ENCODE measurements around the gene SYT2.
"Not testable (repeated sequence)": the region's sequence is repeated elsewhere in the genome, so short reads cannot be mapped to it uniquely, and the experiment has no call there.

SYT2 gene

GRCh38 chr1:202627036-202627435, 83.2 kb downstream of the SYT2 start:
- not testable (repeated sequence) for H3K27me3 ChIP-seq (replicated peaks; ENCODE audit: control insufficient read depth, insufficient read depth, low read length, poor library complexity, severe bottlenecking); H3K27ac ChIP-seq (ENCODE audit: insufficient read depth, low read length, poor library complexity, severe bottlenecking); H3K9me3 ChIP-seq (ENCODE audit: control insufficient read depth, low read length); H3K4me3 ChIP-seq (ENCODE audit: insufficient read depth, low read depth, low read length, poor library complexity, severe bottlenecking); DNase-seq; H3K36me3 ChIP-seq (ENCODE audit: control insufficient read depth, insufficient read depth, low read length)
- H3K4me1 ChIP-seq (ENCODE audit: control insufficient read depth, insufficient read depth, low read length, poor library complexity, severe bottlenecking): peaks cover 42% of the 10 kb centered on the region

GRCh38 chr1:202625416-202626360, 84.6 kb downstream of the SYT2 start:
- no peaks in the 10 kb centered on the region for H3K36me3 ChIP-seq (ENCODE audit: control insufficient read depth, insufficient read depth, low read length)
- H3K27me3 ChIP-seq (replicated peaks; ENCODE audit: control insufficient read depth, insufficient read depth, low read length, poor library complexity, severe bottlenecking): no peaks in the 10 kb centered on the region
- H3K4me3 ChIP-seq (ENCODE audit: insufficient read depth, low read depth, low read length, poor library complexity, severe bottlenecking): no peak overlapping the region
- peaks cover 42% of the 10 kb centered on the region for H3K4me1 ChIP-seq (ENCODE audit: control insufficient read depth, insufficient read depth, low read length, poor library complexity, severe bottlenecking)
- peak in 2 of 3 donors; percentile 7 to 21 for DNase-seq
- no peak overlapping the region for H3K27ac ChIP-seq (ENCODE audit: insufficient read depth, low read length, poor library complexity, severe bottlenecking)
- H3K9me3 ChIP-seq (ENCODE audit: control insufficient read depth, low read length): no peaks in the 10 kb centered on the region

GRCh38 chr1:202624781-202625108, 85.5 kb downstream of the SYT2 start:
- DNase-seq: no peak
- H3K4me3 ChIP-seq (ENCODE audit: insufficient read depth, low read depth, low read length, poor library complexity, severe bottlenecking): no peak overlapping the region
- H3K27me3 ChIP-seq (replicated peaks; ENCODE audit: control insufficient read depth, insufficient read depth, low read length, poor library complexity, severe bottlenecking): no peaks in the 10 kb centered on the region
- H3K4me1 ChIP-seq (ENCODE audit: control insufficient read depth, insufficient read depth, low read length, poor library complexity, severe bottlenecking): peaks cover 37% of the 10 kb centered on the region
- H3K9me3 ChIP-seq (ENCODE audit: control insufficient read depth, low read length): no peaks in the 10 kb centered on the region
- no peaks in the 10 kb centered on the region for H3K36me3 ChIP-seq (ENCODE audit: control insufficient read depth, insufficient read depth, low read length)
- H3K27ac ChIP-seq (ENCODE audit: insufficient read depth, low read length, poor library complexity, severe bottlenecking): no peak overlapping the region

GRCh38 chr1:202624088-202624780, 86.0 kb downstream of the SYT2 start:
- no peaks in the 10 kb centered on the region for H3K36me3 ChIP-seq (ENCODE audit: control insufficient read depth, insufficient read depth, low read length)
- no peak for DNase-seq
- H3K4me1 ChIP-seq (ENCODE audit: control insufficient read depth, insufficient read depth, low read length, poor library complexity, severe bottlenecking): peaks cover 33% of the 10 kb centered on the region
- no peaks in the 10 kb centered on the region for H3K27me3 ChIP-seq (replicated peaks; ENCODE audit: control insufficient read depth, insufficient read depth, low read length, poor library complexity, severe bottlenecking)
- H3K27ac ChIP-seq (ENCODE audit: insufficient read depth, low read length, poor library complexity, severe bottlenecking): no peak overlapping the region
- H3K9me3 ChIP-seq (ENCODE audit: control insufficient read depth, low read length): no peaks in the 10 kb centered on the region
- H3K4me3 ChIP-seq (ENCODE audit: insufficient read depth, low read depth, low read length, poor library complexity, severe bottlenecking): no peak overlapping the region

GRCh38 chr1:202623476-202623875, 86.8 kb downstream of the SYT2 start:
- not testable (repeated sequence) for DNase-seq; H3K36me3 ChIP-seq (ENCODE audit: control insufficient read depth, insufficient read depth, low read length); H3K4me3 ChIP-seq (ENCODE audit: insufficient read depth, low read depth, low read length, poor library complexity, severe bottlenecking); H3K9me3 ChIP-seq (ENCODE audit: control insufficient read depth, low read length); H3K27ac ChIP-seq (ENCODE audit: insufficient read depth, low read length, poor library complexity, severe bottlenecking); H3K27me3 ChIP-seq (replicated peaks; ENCODE audit: control insufficient read depth, insufficient read depth, low read length, poor library complexity, severe bottlenecking)
- peaks cover 25% of the 10 kb centered on the region for H3K4me1 ChIP-seq (ENCODE audit: control insufficient read depth, insufficient read depth, low read length, poor library complexity, severe bottlenecking)

- DNase-seq: no peak
- no peak overlapping the region for H3K4me3 ChIP-seq (ENCODE audit: insufficient read depth, low read depth, low read length, poor library complexity, severe bottlenecking)
- no peaks in the 10 kb centered on the region for H3K36me3 ChIP-seq (ENCODE audit: control insufficient read depth, insufficient read depth, low read length)
- no peak overlapping the region for H3K27ac ChIP-seq (ENCODE audit: insufficient read depth, low read length, poor library complexity, severe bottlenecking)
- peaks cover 21% of the 10 kb centered on the region for H3K4me1 ChIP-seq (ENCODE audit: control insufficient read depth, insufficient read depth, low read length, poor library complexity, severe bottlenecking)
- no peaks in the 10 kb centered on the region for H3K27me3 ChIP-seq (replicated peaks; ENCODE audit: control insufficient read depth, insufficient read depth, low read length, poor library complexity, severe bottlenecking)
- no peaks in the 10 kb centered on the region for H3K9me3 ChIP-seq (ENCODE audit: control insufficient read depth, low read length)
Observed at GRCh38 chr1:202623075-202623474, 87.2 kb downstream of the SYT2 start.

- Histone ChIP-seq H3K4me1 (ENCODE audit: control insufficient read depth, insufficient read depth, low read length, poor library complexity, severe bottlenecking) (peaks cover 14% of the 10 kb centered on the region), H3K4me3 (ENCODE audit: insufficient read depth, low read depth, low read length, poor library complexity, severe bottlenecking) (no peak overlapping the region), H3K36me3 (ENCODE audit: control insufficient read depth, insufficient read depth, low read length) (no peaks in the 10 kb centered on the region), H3K27me3 (replicated peaks; ENCODE audit: control insufficient read depth, insufficient read depth, low read length, poor library complexity, severe bottlenecking) (no peaks in the 10 kb centered on the region), H3K27ac (ENCODE audit: insufficient read depth, low read length, poor library complexity, severe bottlenecking) (no peak overlapping the region), H3K9me3 (ENCODE audit: control insufficient read depth, low read length) (no peaks in the 10 kb centered on the region)
- DNase-seq: no peak
Observed at GRCh38 chr1:202622388-202622787, 87.9 kb downstream of the SYT2 start.

- Histone ChIP-seq H3K4me3 (ENCODE audit: insufficient read depth, low read depth, low read length, poor library complexity, severe bottlenecking) (no peak overlapping the region), H3K27me3 (replicated peaks; ENCODE audit: control insufficient read depth, insufficient read depth, low read length, poor library complexity, severe bottlenecking) (no peaks in the 10 kb centered on the region), H3K4me1 (ENCODE audit: control insufficient read depth, insufficient read depth, low read length, poor library complexity, severe bottlenecking) (peaks cover 12% of the 10 kb centered on the region), H3K9me3 (ENCODE audit: control insufficient read depth, low read length) (no peaks in the 10 kb centered on the region), H3K27ac (ENCODE audit: insufficient read depth, low read length, poor library complexity, severe bottlenecking) (no peak overlapping the region), H3K36me3 (ENCODE audit: control insufficient read depth, insufficient read depth, low read length) (no peaks in the 10 kb centered on the region)
- DNase-seq: no peak
Observed at GRCh38 chr1:202621446-202621845, 88.8 kb downstream of the SYT2 start.

- not testable (repeated sequence) for H3K27me3 ChIP-seq (replicated peaks; ENCODE audit: control insufficient read depth, insufficient read depth, low read length, poor library complexity, severe bottlenecking); H3K36me3 ChIP-seq (ENCODE audit: control insufficient read depth, insufficient read depth, low read length); H3K4me3 ChIP-seq (ENCODE audit: insufficient read depth, low read depth, low read length, poor library complexity, severe bottlenecking); DNase-seq; H3K27ac ChIP-seq (ENCODE audit: insufficient read depth, low read length, poor library complexity, severe bottlenecking); H3K4me1 ChIP-seq (ENCODE audit: control insufficient read depth, insufficient read depth, low read length, poor library complexity, severe bottlenecking); H3K9me3 ChIP-seq (ENCODE audit: control insufficient read depth, low read length)
Observed at GRCh38 chr1:202620036-202620435, 90.2 kb downstream of the SYT2 start.

GRCh38 chr1:202619505-202619904, 90.7 kb downstream of the SYT2 start:
- DNase-seq: no peak
- H3K4me1 ChIP-seq (ENCODE audit: control insufficient read depth, insufficient read depth, low read length, poor library complexity, severe bottlenecking): no peaks in the 10 kb centered on the region
- H3K9me3 ChIP-seq (ENCODE audit: control insufficient read depth, low read length): no peaks in the 10 kb centered on the region
- no peaks in the 10 kb centered on the region for H3K36me3 ChIP-seq (ENCODE audit: control insufficient read depth, insufficient read depth, low read length)
- no peak overlapping the region for H3K27ac ChIP-seq (ENCODE audit: insufficient read depth, low read length, poor library complexity, severe bottlenecking)
- no peak overlapping the region for H3K4me3 ChIP-seq (ENCODE audit: insufficient read depth, low read depth, low read length, poor library complexity, severe bottlenecking)
- no peaks in the 10 kb centered on the region for H3K27me3 ChIP-seq (replicated peaks; ENCODE audit: control insufficient read depth, insufficient read depth, low read length, poor library complexity, severe bottlenecking)
